WTC11 (cell line): ENCODE measurements around the gene PLAGL1. TPM values are rescaled to one million over a fixed set of nuclear protein-coding genes. Genes with fewer than 3 reads are reported as not detected.

Source experiments
- FOXP1 ChIP-seq: sonication (generic); formaldehyde crosslinking; IDR thresholded peaks from 2 replicates; pipeline ENCODE4 v1.8.0; 2022; ENCODE audit warnings: missing genetic modification reagents, mild to moderate bottlenecking, moderate library complexity, borderline replicate concordance
- TEAD1 ChIP-seq: sonication (generic); formaldehyde crosslinking; IDR thresholded peaks from 2 replicates; pipeline ENCODE4 v1.8.0; 2022; ENCODE audit warnings: mild to moderate bottlenecking, missing genetic modification reagents
- ZNF423 ChIP-seq: fragments of 250-450 bp; sonication (Bioruptor Pico); IDR thresholded peaks from 2 replicates; pipeline ENCODE4 v2.1.2; 2022; ENCODE audit warnings: mild to moderate bottlenecking, moderate library complexity
- total RNA-seq: library from RNA; stranded (reverse); gene quantifications from 3 replicates; pipeline ENCODE4 v1.2.3, GENCODE V29; 2021
- TF ChIP-seq, protein P1 (sequence below): sonication (generic); formaldehyde crosslinking; IDR thresholded peaks from 2 replicates; pipeline ENCODE4 v1.8.1; 2022; ENCODE audit warnings: low read depth, mild to moderate bottlenecking, moderate library complexity, missing genetic modification reagents, borderline replicate concordance
- TF ChIP-seq, protein P2 (sequence below): fragments of 250-450 bp; sonication (Bioruptor Pico); IDR thresholded peaks from 2 replicates; pipeline ENCODE4 v1.9.0; 2021; ENCODE audit warnings: mild to moderate bottlenecking, borderline replicate concordance

Gene PLAGL1
- total RNA-seq, 1 experiment from 2014 or later: 1.6 TPM

DNA sequence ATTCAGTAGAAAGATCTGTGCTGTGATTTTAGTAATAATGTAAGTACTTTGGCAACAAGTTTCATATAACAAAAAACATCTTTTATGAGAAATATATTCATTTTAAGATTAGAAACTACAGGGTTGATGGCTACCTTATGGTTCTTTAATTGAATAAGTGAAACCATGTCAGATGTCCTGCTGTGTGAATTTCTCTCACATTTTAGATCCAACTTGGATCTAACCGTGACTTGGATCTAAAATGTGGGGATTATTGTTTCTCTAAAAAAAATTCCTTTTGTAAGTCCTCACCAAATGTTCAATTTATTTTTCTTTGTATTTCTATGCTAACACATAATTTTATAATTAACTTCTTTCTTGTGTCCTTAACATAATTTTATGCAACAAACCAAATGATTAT is 113.4 kb downstream of the PLAGL1 start (continued):
- TF ChIP-seq FOXP1 (CRISPR knock-in tag) (no peak), TEAD1 (no peak), ZNF423 (CRISPR knock-in tag) (no peak)
- TF ChIP-seq, protein P1, sequence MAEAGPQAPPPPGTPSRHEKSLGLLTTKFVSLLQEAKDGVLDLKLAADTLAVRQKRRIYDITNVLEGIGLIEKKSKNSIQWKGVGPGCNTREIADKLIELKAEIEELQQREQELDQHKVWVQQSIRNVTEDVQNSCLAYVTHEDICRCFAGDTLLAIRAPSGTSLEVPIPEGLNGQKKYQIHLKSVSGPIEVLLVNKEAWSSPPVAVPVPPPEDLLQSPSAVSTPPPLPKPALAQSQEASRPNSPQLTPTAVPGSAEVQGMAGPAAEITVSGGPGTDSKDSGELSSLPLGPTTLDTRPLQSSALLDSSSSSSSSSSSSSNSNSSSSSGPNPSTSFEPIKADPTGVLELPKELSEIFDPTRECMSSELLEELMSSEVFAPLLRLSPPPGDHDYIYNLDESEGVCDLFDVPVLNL (CRISPR knock-in tag): no peak
- TF ChIP-seq, protein P2, sequence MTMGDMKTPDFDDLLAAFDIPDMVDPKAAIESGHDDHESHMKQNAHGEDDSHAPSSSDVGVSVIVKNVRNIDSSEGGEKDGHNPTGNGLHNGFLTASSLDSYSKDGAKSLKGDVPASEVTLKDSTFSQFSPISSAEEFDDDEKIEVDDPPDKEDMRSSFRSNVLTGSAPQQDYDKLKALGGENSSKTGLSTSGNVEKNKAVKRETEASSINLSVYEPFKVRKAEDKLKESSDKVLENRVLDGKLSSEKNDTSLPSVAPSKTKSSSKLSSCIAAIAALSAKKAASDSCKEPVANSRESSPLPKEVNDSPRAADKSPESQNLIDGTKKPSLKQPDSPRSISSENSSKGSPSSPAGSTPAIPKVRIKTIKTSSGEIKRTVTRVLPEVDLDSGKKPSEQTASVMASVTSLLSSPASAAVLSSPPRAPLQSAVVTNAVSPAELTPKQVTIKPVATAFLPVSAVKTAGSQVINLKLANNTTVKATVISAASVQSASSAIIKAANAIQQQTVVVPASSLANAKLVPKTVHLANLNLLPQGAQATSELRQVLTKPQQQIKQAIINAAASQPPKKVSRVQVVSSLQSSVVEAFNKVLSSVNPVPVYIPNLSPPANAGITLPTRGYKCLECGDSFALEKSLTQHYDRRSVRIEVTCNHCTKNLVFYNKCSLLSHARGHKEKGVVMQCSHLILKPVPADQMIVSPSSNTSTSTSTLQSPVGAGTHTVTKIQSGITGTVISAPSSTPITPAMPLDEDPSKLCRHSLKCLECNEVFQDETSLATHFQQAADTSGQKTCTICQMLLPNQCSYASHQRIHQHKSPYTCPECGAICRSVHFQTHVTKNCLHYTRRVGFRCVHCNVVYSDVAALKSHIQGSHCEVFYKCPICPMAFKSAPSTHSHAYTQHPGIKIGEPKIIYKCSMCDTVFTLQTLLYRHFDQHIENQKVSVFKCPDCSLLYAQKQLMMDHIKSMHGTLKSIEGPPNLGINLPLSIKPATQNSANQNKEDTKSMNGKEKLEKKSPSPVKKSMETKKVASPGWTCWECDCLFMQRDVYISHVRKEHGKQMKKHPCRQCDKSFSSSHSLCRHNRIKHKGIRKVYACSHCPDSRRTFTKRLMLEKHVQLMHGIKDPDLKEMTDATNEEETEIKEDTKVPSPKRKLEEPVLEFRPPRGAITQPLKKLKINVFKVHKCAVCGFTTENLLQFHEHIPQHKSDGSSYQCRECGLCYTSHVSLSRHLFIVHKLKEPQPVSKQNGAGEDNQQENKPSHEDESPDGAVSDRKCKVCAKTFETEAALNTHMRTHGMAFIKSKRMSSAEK (CRISPR knock-in tag): no peak

Other genes with a start within 250 kb of the PLAGL1 start
- 29.1 to 37.7 TPM (median 30.2 TPM) in 3 replicates for gene LTV1, start 164.9 kb downstream of the PLAGL1 start, total RNA-seq
- gene ZC2HC1B, start 143.8 kb downstream of the PLAGL1 start, total RNA-seq: not detected in 3 replicates
- gene SF3B5, start 87.3 kb upstream of the PLAGL1 start, total RNA-seq: 174 to 181 TPM (median 177 TPM) in 3 replicates
- gene STX11, start 142.3 kb upstream of the PLAGL1 start, total RNA-seq: 0.17 to 0.30 TPM (median 0.27 TPM) in 3 replicates